M059J (cell line): ENCODE data around the gene SCYL1. TPM values are rescaled to one million over a fixed set of nuclear protein-coding genes. Genes with fewer than 3 reads are reported as not detected.

Experiments used
- DNase-seq: peaks from one replicate; pipeline ENCODE4 v3.0.0-alpha.2; 2012; ENCODE audit warnings: low read depth
- total RNA-seq: library from RNA; depleted of rRNA; stranded (reverse); fragments of >200 nt; shearing (Covaris generic); gene quantifications from 2 replicates; pipeline ENCODE4 v1.2.3, GENCODE V29; 2014

Gene SCYL1
- total RNA-seq, 1 experiment from 2014 or later = 96.5 TPM

- DNase-seq = no peak
Observed at GRCh38 chr11:65536412-65537295, 11.8 kb downstream of the SCYL1 start.

GRCh38 chr11:65537296-65537597, 12.4 kb downstream of the SCYL1 start:
- DNase-seq = no peak

- DNase-seq = no peak
Observed at GRCh38 chr11:65537620-65538231, 12.8 kb downstream of the SCYL1 start.

GRCh38 chr11:65538232-65538914, 13.5 kb downstream of the SCYL1 start:
- DNase-seq = no peak

- DNase-seq = no peak
Observed at GRCh38 chr11:65538915-65539743, 14.2 kb downstream of the SCYL1 start.

GRCh38 chr11:65539744-65540289, 14.9 kb downstream of the SCYL1 start:
- DNase-seq = no peak

GRCh38 chr11:65540290-65541092, 15.6 kb downstream of the SCYL1 start:
- no peak for DNase-seq

GRCh38 chr11:65541093-65541982, 16.5 kb downstream of the SCYL1 start:
- DNase-seq = no peak

- no peak for DNase-seq
Observed at GRCh38 chr11:65542738-65543390, 18.0 kb downstream of the SCYL1 start.

- DNase-seq = no peak
Observed at GRCh38 chr11:65545853-65546216, 21.0 kb downstream of the SCYL1 start.

GRCh38 chr11:65546217-65546958, 21.5 kb downstream of the SCYL1 start:
- no peak for DNase-seq

GRCh38 chr11:65547446-65548125, 22.7 kb downstream of the SCYL1 start:
- no peak for DNase-seq

- DNase-seq = no peak
Observed at GRCh38 chr11:65548395-65548794, 23.5 kb downstream of the SCYL1 start.

- DNase-seq = no peak
Observed at GRCh38 chr11:65549096-65549495, 24.2 kb downstream of the SCYL1 start.

GRCh38 chr11:65551572-65552387, 26.9 kb downstream of the SCYL1 start:
- no peak for DNase-seq

GRCh38 chr11:65552388-65552951, 27.6 kb downstream of the SCYL1 start:
- DNase-seq = no peak
